C4-2B (cell line): ENCODE results near the gene NUFIP1.
A peak's percentile ranks its signal among the peaks of the same experiment; 100 is the strongest.

ENCODE experiments used
- ZFX ChIP-seq: fragments of 450-650 bp; IDR thresholded peaks from 2 replicates; pipeline ENCODE4 v1.6.1; 2017
- TF ChIP-seq, protein P1 (sequence below): fragments of 450-650 bp; conservative IDR thresholded peaks from 2 replicates; pipeline ENCODE4 v1.5.1; 2017; ENCODE audit warnings: mild to moderate bottlenecking

DNA sequence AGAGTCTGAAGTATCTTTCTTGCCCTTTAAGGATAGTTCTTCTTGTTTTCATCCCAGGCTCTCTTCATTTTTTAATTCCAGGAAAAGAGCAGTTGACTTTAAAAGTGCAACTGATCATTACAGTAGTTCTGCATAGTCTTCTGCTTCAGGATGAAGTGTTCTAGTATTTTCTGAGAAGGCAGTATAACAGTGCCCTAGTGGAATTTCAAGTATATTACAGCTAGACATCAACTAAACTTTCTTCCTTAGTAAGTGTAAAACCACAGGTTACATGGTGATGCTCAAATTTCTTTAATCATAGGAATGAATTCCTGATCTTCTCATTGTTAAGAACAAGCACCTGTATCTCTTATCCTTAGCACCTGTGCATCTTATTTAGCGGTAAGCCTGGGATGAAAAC is 10.9 kb downstream of the NUFIP1 start:
- TF ChIP-seq, protein P1, sequence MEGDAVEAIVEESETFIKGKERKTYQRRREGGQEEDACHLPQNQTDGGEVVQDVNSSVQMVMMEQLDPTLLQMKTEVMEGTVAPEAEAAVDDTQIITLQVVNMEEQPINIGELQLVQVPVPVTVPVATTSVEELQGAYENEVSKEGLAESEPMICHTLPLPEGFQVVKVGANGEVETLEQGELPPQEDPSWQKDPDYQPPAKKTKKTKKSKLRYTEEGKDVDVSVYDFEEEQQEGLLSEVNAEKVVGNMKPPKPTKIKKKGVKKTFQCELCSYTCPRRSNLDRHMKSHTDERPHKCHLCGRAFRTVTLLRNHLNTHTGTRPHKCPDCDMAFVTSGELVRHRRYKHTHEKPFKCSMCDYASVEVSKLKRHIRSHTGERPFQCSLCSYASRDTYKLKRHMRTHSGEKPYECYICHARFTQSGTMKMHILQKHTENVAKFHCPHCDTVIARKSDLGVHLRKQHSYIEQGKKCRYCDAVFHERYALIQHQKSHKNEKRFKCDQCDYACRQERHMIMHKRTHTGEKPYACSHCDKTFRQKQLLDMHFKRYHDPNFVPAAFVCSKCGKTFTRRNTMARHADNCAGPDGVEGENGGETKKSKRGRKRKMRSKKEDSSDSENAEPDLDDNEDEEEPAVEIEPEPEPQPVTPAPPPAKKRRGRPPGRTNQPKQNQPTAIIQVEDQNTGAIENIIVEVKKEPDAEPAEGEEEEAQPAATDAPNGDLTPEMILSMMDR, result peak; percentile 23
- no peak for TF ChIP-seq ZFX
